Activated CD8-positive, alpha-beta memory T cell treated with anti-CD3 and anti-CD28 coated beads, Interleukin-2, amount 50 U/mL, for 1 hour (primary cell): ENCODE results near the gene GRIN2C.

Experiments used
- DNase-seq: peaks from one replicate; pipeline ENCODE4 v3.0.0-alpha.2; 2020; ENCODE audit errors: extremely low read depth

The GRIN2C gene

DNA sequence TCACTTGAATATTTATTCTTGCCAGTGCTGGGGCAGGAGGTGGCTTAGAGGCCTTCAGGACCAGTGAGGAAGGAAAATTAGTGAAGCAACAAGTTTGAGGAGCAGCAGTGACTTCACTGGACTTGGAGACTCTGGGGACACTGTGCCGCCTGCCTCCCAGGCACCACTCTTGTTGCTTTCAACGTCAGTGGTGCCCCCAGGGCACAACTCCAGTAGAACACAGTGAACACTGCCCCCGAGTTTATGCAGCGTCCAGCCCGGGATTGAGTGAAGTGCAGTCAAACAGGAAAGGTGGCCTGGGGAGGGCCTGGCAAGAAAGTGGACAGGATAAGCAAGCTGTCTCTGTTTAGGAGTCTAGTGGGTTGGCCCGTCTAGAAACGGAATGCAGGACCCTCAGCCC lies 59.2 kb downstream of the GRIN2C start:
- DNase-seq = no peak

DNA sequence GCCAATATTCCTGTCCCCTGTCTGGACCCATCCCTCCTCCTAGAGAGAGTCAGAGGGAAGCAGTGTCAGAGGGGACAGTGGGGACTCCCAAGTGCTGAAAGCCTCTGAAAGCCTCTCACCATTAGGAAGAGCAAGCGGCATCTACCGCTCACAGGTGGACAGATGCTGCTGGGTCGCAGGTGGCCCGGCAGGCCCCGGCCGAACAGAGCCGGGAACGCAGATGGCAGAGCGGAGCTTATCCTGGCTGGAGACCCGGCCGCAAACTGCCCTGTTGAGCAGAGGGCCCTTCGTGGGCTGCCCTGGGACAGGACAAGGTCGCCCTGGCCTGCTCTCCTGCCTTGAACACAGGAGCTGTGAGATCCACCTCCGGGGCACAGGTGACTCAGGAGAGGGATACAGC lies 60.6 kb downstream of the GRIN2C start:
- no peak for DNase-seq

- DNase-seq = no peak
Measured at GRCh38 chr17:74798239-74798707, 61.4 kb downstream of the GRIN2C start.

DNA sequence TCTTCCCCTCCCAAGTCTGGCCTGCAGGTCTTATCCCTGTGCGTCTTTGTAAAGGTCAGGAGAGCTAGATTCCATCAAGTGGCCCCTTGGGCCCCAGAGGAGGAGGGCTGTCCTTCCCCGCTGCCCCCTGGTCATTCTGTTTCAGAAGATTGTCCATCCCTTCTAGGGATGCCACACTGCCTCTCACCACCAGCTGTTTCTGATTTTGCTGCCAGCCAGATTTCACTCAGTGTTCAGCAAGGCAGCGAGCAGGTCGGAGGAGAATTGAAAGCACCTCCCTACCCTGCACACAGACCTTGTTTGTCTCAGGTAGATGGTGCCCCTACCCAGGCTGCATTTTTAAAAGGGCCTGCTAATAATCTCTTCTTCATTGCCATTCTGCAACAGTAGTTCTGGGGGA lies 61.9 kb downstream of the GRIN2C start:
- DNase-seq = no peak

- DNase-seq = no peak
Measured at GRCh38 chr17:74796866-74797265, 62.8 kb downstream of the GRIN2C start.

- no peak for DNase-seq
Measured at GRCh38 chr17:74796211-74796610, 63.5 kb downstream of the GRIN2C start.

- DNase-seq = no peak
Measured at GRCh38 chr17:74795327-74796020, 64.2 kb downstream of the GRIN2C start.

DNA sequence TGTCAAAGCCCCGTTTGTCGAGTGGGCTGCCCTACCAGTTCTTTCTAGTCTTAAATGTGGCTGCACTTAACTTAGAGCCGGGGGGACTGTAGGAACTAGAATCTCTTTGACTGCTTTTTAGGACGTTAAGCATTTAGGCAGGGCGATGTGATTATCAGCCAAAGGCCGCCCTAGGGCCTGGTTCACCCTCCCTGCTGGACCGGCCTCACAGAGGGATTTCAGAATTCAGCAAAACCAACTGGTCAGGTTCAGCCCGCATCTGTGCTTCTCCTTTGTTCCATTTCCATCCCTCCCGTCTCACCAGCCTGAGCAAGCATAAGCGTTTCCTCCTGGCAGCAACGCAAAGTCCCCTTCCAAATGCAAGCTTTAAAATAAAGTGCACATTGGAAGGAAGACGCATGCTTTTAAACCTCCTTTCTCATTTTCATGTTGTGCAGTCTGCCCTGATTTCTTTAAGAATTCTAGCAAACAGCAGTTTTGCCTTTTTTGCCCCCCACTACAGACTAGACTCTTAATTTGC lies 67.0 kb downstream of the GRIN2C start:
- DNase-seq = no peak
